Vagina (tissue), 2 donors: Measurements from ENCODE around the gene S1PR5.

ENCODE experiments used
- POLR2A ChIP-seq, 2 donors: fragments of 450-650 bp; IDR thresholded peaks; one replicate each; pipeline ENCODE4 v1.6.1; 2017; ENCODE audit warnings: antibody characterized with exemption in 2 of 2, mild to moderate bottlenecking in 2 of 2, moderate library complexity in 2 of 2
- POLR2AphosphoS5 ChIP-seq, 2 donors: sonication (generic); formaldehyde crosslinking; IDR thresholded peaks; one replicate each; pipeline ENCODE4 v1.9.0; 2017; ENCODE audit warnings: antibody characterized with exemption in 2 of 2, mild to moderate bottlenecking in 2 of 2, low read depth in 1 of 2; ENCODE audit not compliant: insufficient read depth in 1 of 2
- TF ChIP-seq, protein P1 (sequence below), 3 experiments: fragments of 450-650 bp in 2 of 3; fragments of 200-600 bp in 1 of 3; sonication (generic) in 1 of 3; IDR thresholded peaks; one replicate each; pipeline ENCODE4 v1.5.1; 2017 to 2019; ENCODE audit warnings: antibody characterized with exemption in 3 of 3, mild to moderate bottlenecking in 2 of 3, moderate library complexity in 2 of 3

DNA sequence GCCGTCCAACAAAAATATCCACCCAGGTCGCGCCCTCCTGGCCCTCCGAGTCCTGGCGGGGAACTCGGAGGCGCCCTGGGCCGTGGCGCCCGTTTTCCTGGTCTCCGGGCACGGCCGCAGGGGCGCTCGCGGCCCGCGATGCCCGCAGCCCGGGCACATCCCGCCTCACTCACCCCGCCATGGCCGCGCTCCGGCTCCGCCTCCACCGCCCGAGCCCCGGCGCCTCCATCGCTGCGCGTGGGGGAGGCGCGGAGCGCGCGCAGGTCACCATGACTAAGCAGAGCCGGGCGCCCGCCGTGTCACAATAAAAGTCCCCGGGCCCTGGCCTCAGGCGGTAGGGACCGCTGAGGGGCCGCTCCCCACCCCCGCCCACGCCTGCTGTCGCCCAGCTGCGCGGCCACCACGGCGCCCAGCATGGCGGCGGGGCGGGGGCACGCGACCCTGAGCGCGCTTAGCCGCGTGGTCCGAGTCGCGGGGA lies 14.7 kb downstream of the S1PR5 start:
- TF ChIP-seq POLR2A (IDR thresholded peaks at IDR 0.05) (peak in 1 of 2 donors; percentile 39), POLR2AphosphoS5 (IDR thresholded peaks at IDR 0.05; ENCODE audit: insufficient read depth in 1 of 2, low read depth in 1 of 2) (peak in 1 of 2 donors; percentile 22)
- TF ChIP-seq, protein P1, sequence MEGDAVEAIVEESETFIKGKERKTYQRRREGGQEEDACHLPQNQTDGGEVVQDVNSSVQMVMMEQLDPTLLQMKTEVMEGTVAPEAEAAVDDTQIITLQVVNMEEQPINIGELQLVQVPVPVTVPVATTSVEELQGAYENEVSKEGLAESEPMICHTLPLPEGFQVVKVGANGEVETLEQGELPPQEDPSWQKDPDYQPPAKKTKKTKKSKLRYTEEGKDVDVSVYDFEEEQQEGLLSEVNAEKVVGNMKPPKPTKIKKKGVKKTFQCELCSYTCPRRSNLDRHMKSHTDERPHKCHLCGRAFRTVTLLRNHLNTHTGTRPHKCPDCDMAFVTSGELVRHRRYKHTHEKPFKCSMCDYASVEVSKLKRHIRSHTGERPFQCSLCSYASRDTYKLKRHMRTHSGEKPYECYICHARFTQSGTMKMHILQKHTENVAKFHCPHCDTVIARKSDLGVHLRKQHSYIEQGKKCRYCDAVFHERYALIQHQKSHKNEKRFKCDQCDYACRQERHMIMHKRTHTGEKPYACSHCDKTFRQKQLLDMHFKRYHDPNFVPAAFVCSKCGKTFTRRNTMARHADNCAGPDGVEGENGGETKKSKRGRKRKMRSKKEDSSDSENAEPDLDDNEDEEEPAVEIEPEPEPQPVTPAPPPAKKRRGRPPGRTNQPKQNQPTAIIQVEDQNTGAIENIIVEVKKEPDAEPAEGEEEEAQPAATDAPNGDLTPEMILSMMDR (IDR thresholded peaks at IDR 0.05): no peak
